Dendritic cell treated with granulocyte-macrophage colony-stimulating factor and Interleukin-4, amounts not matched to agents 40 ng/mL and 50 ng/mL, for 4 days (primary cell): ENCODE data around the gene CYFIP2.

Experiments
- H3K27ac Mint-ChIP-seq: one replicate; pipeline ENCODE4 v1.8.0; 2022; ENCODE audit warnings: mild to moderate bottlenecking, mixed read lengths
- H3K27me3 Mint-ChIP-seq: one replicate; pipeline ENCODE4 v1.8.0; 2022; ENCODE audit warnings: mild to moderate bottlenecking, mixed read lengths
- H3K36me3 Mint-ChIP-seq: one replicate; pipeline ENCODE4 v1.8.0; 2022; ENCODE audit warnings: low read depth, mixed read lengths
- H3K4me1 Mint-ChIP-seq: one replicate; pipeline ENCODE4 v1.8.0; 2022; ENCODE audit warnings: low read depth, mixed read lengths
- H3K4me3 Mint-ChIP-seq: one replicate; pipeline ENCODE4 v1.8.0; 2022; ENCODE audit warnings: mild to moderate bottlenecking, moderate library complexity, mixed read lengths
- H3K9me3 Mint-ChIP-seq: one replicate; pipeline ENCODE4 v1.8.0; 2022; ENCODE audit warnings: mixed read lengths
- intact Hi-C: fragments of 100-400 bp; cut with micrococcal nuclease; formaldehyde crosslinking; loops from one replicate; pipeline ENCODE4 v1.15.0; 2022

The CYFIP2 gene

DNA sequence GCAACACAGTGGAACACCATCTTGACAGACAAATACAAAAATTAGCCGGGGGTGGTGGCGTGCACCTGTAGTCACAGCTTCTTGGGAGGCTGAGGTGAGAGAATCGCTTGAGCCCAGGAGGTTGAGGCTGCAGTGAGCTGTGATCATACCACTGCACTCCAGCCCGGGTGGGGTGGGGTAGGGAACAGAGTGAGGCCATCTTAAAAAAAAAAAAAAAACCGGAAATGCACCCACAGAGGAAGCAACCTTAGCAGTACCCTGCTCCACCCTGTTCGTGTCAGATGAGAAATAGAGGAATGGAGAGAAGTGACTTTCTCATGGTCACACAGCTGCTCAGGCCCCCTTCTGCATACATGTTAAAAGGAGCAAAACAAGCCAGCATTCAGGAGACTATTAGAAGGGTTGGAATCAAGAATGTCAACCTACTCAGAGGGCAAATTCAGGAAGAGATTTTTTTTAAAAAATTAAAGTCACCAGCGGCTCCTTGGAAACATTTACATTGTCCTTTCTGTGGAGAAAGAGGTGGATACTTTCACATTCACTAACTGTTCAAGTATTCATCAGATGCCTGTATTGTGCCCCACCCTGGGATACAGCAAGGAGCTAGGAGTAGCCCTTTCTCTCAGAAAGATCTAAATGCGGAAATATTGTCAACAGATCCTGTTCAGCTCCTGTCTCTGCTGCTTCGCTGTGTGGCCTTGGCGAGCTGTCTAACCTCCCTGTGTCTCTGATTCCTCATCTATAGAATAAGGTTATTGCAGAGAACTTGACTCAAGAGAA, 41.0 kb downstream of the CYFIP2 start:
- intact Hi-C loops: no loop called here
- Mint-ChIP-seq H3K4me3 (no peak overlapping the region), H3K27ac (no peak overlapping the region), H3K27me3 (no peaks in the 10 kb centered on the region), H3K36me3 (no peaks in the 10 kb centered on the region), H3K4me1 (peaks cover 13% of the 10 kb centered on the region), H3K9me3 (no peaks in the 10 kb centered on the region)

GRCh38 chr5:157308836-157309465, 43.0 kb downstream of the CYFIP2 start:
- intact Hi-C loops: no loop called here
- Mint-ChIP-seq H3K36me3 (no peaks in the 10 kb centered on the region), H3K9me3 (no peaks in the 10 kb centered on the region), H3K4me3 (no peak overlapping the region), H3K27me3 (no peaks in the 10 kb centered on the region), H3K27ac (no peak overlapping the region), H3K4me1 (peaks cover 13% of the 10 kb centered on the region)

- Mint-ChIP-seq H3K9me3 (no peaks in the 10 kb centered on the region), H3K27ac (no peak overlapping the region), H3K4me1 (peaks cover 13% of the 10 kb centered on the region), H3K36me3 (no peaks in the 10 kb centered on the region), H3K27me3 (no peaks in the 10 kb centered on the region), H3K4me3 (no peak overlapping the region)
- intact Hi-C loops: no loop called here
These were observed 43.9 kb downstream of the CYFIP2 start for GRCh38 chr5:157309796-157310195.

- no peaks in the 10 kb centered on the region for H3K27me3 Mint-ChIP-seq
- peaks cover 6% of the 10 kb centered on the region for H3K4me1 Mint-ChIP-seq
- no peak overlapping the region for H3K4me3 Mint-ChIP-seq
- no peak overlapping the region for H3K27ac Mint-ChIP-seq
- no peaks in the 10 kb centered on the region for H3K36me3 Mint-ChIP-seq
- no peaks in the 10 kb centered on the region for H3K9me3 Mint-ChIP-seq
- intact Hi-C loops: no loop called here
These were observed 45.7 kb downstream of the CYFIP2 start for GRCh38 chr5:157311595-157311994.

- no peaks in the 10 kb centered on the region for H3K9me3 Mint-ChIP-seq
- no peak overlapping the region for H3K27ac Mint-ChIP-seq
- H3K4me1 Mint-ChIP-seq: no peaks in the 10 kb centered on the region
- intact Hi-C loops: loop anchor here (1.0 kb wide), 2 partner anchors 59 to 163 kb away; no protein-coding TSS in a partner anchor
- H3K27me3 Mint-ChIP-seq: no peaks in the 10 kb centered on the region
- no peaks in the 10 kb centered on the region for H3K36me3 Mint-ChIP-seq
- no peak overlapping the region for H3K4me3 Mint-ChIP-seq
These were observed 46.6 kb downstream of the CYFIP2 start for GRCh38 chr5:157312492-157312891.

- H3K4me3 Mint-ChIP-seq: no peak overlapping the region
- no peaks in the 10 kb centered on the region for H3K4me1 Mint-ChIP-seq
- no peak overlapping the region for H3K27ac Mint-ChIP-seq
- intact Hi-C loops: no loop called here
- H3K9me3 Mint-ChIP-seq: no peaks in the 10 kb centered on the region
- peaks cover 25% of the 10 kb centered on the region for H3K36me3 Mint-ChIP-seq
- H3K27me3 Mint-ChIP-seq: no peaks in the 10 kb centered on the region
These were observed 56.7 kb downstream of the CYFIP2 start for GRCh38 chr5:157322581-157322980.

DNA sequence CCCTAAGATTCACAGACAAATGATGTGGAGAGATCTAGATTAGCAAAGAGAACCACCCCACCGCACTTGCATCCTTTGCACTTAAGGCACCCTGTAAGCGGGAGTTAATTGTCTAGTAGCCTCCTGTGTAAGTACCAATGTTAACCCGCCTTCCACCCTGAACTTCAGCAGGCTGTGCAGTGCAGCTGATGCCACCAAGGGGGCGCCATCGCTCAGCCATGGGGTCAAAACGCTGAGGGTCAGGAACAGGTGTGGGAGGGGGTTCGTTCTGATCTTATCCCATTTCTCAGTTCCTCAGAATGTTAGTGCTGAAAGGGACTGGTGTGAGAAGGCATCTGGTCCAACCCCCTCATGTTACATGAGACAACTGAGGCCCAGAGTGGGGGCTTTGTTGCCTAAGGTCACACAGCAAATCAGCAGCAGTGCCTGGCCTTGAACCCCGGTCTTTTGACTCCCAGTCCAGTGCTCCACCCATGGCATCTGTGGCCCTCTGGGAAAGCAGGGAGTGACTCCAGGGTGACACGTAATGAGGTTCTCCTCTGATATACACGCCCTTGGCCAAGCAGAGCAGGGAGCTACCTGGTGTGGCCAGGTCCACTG, 57.3 kb downstream of the CYFIP2 start:
- peaks cover 3% of the 10 kb centered on the region for H3K4me1 Mint-ChIP-seq
- H3K4me3 Mint-ChIP-seq: no peak overlapping the region
- intact Hi-C loops: no loop called here
- H3K27me3 Mint-ChIP-seq: no peaks in the 10 kb centered on the region
- no peaks in the 10 kb centered on the region for H3K9me3 Mint-ChIP-seq
- no peak overlapping the region for H3K27ac Mint-ChIP-seq
- H3K36me3 Mint-ChIP-seq: peaks cover 25% of the 10 kb centered on the region

- intact Hi-C loops: no loop called here
- H3K4me3 Mint-ChIP-seq: no peak overlapping the region
- H3K27ac Mint-ChIP-seq: no peak overlapping the region
- H3K4me1 Mint-ChIP-seq: peaks cover 6% of the 10 kb centered on the region
- no peaks in the 10 kb centered on the region for H3K27me3 Mint-ChIP-seq
- no peaks in the 10 kb centered on the region for H3K9me3 Mint-ChIP-seq
- peaks cover 25% of the 10 kb centered on the region for H3K36me3 Mint-ChIP-seq
These were observed 58.3 kb downstream of the CYFIP2 start for GRCh38 chr5:157324237-157324636.

DNA sequence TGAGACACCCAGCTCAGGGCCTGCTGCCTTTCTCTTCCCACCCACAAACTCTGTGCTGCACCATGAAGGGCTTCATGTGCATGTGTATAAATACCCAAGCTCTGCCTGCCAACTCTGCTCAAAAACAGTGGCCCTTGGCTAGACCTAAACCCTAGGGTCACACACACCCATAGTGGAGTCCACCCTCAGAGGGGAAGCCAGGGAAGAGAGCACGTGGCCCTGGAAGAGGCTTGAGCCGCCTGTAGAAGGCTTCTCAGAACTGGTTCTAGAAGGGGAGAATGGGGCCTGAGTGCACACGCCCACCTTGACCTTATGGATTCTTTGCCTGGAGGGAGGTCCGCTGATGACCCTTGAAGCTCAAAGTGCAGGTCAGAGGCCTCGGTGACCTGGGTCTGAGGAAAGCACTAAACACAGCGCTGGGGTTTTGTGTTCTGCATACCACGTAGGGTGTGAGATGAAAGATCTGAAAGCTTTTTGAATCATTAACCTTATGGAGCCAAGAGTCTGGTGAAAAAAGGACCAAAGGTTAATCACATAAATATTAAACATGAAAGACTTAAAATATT, 60.6 kb downstream of the CYFIP2 start:
- intact Hi-C loops: loop anchor here (5.0 kb wide), 1 partner anchor 391 kb away; no protein-coding TSS in a partner anchor
- H3K27ac Mint-ChIP-seq: no peak overlapping the region
- no peak overlapping the region for H3K4me3 Mint-ChIP-seq
- H3K9me3 Mint-ChIP-seq: no peaks in the 10 kb centered on the region
- H3K4me1 Mint-ChIP-seq: peaks cover 6% of the 10 kb centered on the region
- peaks cover 16% of the 10 kb centered on the region for H3K36me3 Mint-ChIP-seq
- H3K27me3 Mint-ChIP-seq: no peaks in the 10 kb centered on the region

GRCh38 chr5:157327771-157328170, 61.8 kb downstream of the CYFIP2 start:
- peaks cover 6% of the 10 kb centered on the region for H3K4me1 Mint-ChIP-seq

GRCh38 chr5:157328277-157328912, 62.5 kb downstream of the CYFIP2 start:
- Mint-ChIP-seq H3K4me3 (no peak overlapping the region), H3K4me1 (peaks cover 6% of the 10 kb centered on the region), H3K36me3 (peaks cover 29% of the 10 kb centered on the region), H3K27me3 (no peaks in the 10 kb centered on the region), H3K27ac (no peak overlapping the region), H3K9me3 (no peaks in the 10 kb centered on the region)
- intact Hi-C loops: loop anchor here (2.0 to 5.0 kb wide), 3 partner anchors 146 to 414 kb away; partner anchors contain the start of gene LSM11

More at GRCh38 chr5:157327771-157328170, 61.8 kb downstream of the CYFIP2 start:
- Mint-ChIP-seq H3K27me3 (no peaks in the 10 kb centered on the region), H3K36me3 (peaks cover 23% of the 10 kb centered on the region), H3K9me3 (no peaks in the 10 kb centered on the region), H3K4me3 (no peak overlapping the region), H3K27ac (no peak overlapping the region)
- intact Hi-C loops: loop anchor here (2.0 to 5.0 kb wide), 3 partner anchors 147 to 415 kb away; partner anchors contain the start of gene LSM11

DNA sequence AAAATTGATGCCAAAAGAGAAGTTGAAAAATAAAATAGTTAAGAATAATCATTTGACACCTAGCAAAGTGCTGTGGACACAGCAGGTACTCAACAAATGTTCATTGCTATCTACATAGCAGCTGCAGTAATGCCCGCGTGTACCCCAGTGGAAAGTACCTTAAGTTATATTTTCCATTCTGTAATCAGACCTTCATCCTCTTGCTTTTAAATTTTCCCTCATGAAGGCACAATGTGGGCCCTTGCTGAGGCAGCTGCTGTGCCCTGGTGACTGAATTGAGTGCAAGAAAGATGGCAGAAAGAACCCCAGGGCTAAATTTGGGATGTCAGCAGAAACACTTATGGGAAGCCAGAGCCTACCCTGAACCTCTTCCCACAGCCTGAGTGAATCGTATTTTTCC, 65.9 kb downstream of the CYFIP2 start:
- H3K9me3 Mint-ChIP-seq: no peaks in the 10 kb centered on the region
- intact Hi-C loops: no loop called here
- H3K36me3 Mint-ChIP-seq: peaks cover 30% of the 10 kb centered on the region
- no peak overlapping the region for H3K27ac Mint-ChIP-seq
- H3K4me1 Mint-ChIP-seq: peaks cover 6% of the 10 kb centered on the region
- H3K27me3 Mint-ChIP-seq: no peaks in the 10 kb centered on the region
- no peak overlapping the region for H3K4me3 Mint-ChIP-seq

- H3K9me3 Mint-ChIP-seq: no peaks in the 10 kb centered on the region
- H3K27ac Mint-ChIP-seq: no peak overlapping the region
- H3K27me3 Mint-ChIP-seq: no peaks in the 10 kb centered on the region
- peaks cover 30% of the 10 kb centered on the region for H3K36me3 Mint-ChIP-seq
- intact Hi-C loops: no loop called here
- no peak overlapping the region for H3K4me3 Mint-ChIP-seq
- H3K4me1 Mint-ChIP-seq: no peaks in the 10 kb centered on the region
These were observed 69.9 kb downstream of the CYFIP2 start for GRCh38 chr5:157335534-157336422.
